ENCODE results near the gene CADM1. TPM values are rescaled to one million over a fixed set of nuclear protein-coding genes. Genes with fewer than 3 reads are reported as not detected.

The CADM1 gene
- total and polyA plus RNA-seq, 9 donors = 6.6 to 61.2 (median 17.2) TPM

DNA sequence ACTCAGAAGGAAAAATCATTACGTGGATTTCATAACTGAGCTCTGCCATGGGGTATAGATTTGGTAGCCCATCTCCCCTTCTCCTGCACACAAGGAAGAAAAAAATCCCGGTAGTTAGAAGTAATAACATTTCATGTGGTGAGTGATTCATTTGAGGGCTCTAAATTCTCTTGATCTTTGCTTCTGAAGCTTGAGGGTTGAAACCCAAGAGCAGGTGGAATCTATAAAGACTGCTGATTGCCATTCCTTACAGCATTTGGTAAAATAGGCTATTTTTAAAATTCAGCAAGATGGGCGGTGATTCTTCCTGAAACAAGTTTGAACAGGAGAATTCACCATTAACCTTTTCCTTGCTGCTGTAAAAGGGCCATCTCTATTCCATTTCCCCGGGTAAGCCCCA is 266.1 kb downstream of the CADM1 start:
- no peak for DNase-seq
- Histone ChIP-seq H3K9me3 (no peaks in the 10 kb centered on the region), H3K27me3 (no peaks in the 10 kb centered on the region), H3K4me1 (ENCODE audit: insufficient read depth) (no peaks in the 10 kb centered on the region), H3K36me3 (no peaks in the 10 kb centered on the region), H3K4me3 (no peak overlapping the region), H3K27ac (no peak overlapping the region)
- intact Hi-C loops (cut with DNase I) = no loop called here
- WGBS, 3 donors = 76 to 89% (median 82%) methylated on average over 4 of the region's 4 CpGs
- no peak for TF ChIP-seq POLR2A (IDR thresholded peaks at IDR 0.05)
- TF ChIP-seq EP300 (IDR thresholded peaks at IDR 0.05) = no peak
- TF ChIP-seq CTCF (IDR thresholded peaks at IDR 0.05) = no peak

DNA sequence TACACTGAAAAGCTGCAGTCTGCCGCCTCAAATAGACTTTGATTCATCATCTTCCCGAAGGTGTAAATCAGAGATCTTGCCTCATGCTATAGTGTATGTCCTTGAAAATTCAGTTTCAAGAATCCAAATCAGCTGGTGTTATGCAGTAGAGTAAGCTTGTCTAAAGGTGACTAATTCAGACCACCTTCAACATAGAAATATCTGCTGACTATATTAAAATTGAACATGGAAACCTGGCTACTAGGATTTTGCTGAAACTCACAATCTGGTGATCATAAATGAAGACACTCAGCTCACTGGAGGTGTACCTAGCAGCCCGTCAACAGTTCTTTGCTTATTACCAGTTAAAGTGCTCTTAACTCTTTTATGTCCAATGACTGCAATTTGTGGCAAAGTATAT is 266.6 kb downstream of the CADM1 start:
- 76 to 83% (median 80%) methylated on average over 3 of the region's 3 CpGs for WGBS, 3 donors
- Histone ChIP-seq H3K4me1 (ENCODE audit: insufficient read depth) (no peaks in the 10 kb centered on the region), H3K4me3 (no peak overlapping the region), H3K27ac (no peak overlapping the region), H3K9me3 (no peaks in the 10 kb centered on the region), H3K27me3 (no peaks in the 10 kb centered on the region), H3K36me3 (no peaks in the 10 kb centered on the region)
- DNase-seq = no peak
- TF ChIP-seq EP300 (IDR thresholded peaks at IDR 0.05) (no peak), CTCF (IDR thresholded peaks at IDR 0.05) (no peak), POLR2A (IDR thresholded peaks at IDR 0.05) (no peak)
- intact Hi-C loops (cut with DNase I) = no loop called here

DNA sequence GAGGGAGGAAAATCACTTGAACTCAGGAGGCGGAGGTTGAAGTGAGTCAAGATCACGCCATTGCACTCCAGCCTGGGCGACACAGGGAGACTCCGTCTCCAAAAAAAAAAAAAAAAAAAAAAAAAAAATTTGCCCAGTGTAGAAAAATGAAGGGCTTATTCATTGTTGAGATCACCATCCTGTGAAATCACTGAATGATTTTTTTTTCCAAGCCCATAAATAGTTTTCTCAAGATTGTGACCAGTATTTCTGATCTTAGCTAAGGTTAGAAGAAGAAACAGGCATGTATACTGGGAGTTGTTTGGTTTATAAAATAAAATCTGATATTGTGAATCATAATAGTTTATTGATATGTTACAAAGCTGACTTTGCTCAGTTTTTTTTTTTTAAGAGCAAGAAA is 269.4 kb downstream of the CADM1 start:
- Histone ChIP-seq H3K4me3 (no peak overlapping the region), H3K9me3 (no peaks in the 10 kb centered on the region), H3K27me3 (no peaks in the 10 kb centered on the region), H3K36me3 (no peaks in the 10 kb centered on the region), H3K27ac (no peak overlapping the region), H3K4me1 (ENCODE audit: insufficient read depth) (no peaks in the 10 kb centered on the region)
- intact Hi-C loops (cut with DNase I) = no loop called here
- WGBS, 3 donors = 92 to 97% (median 96%) methylated on average over 4 of the region's 4 CpGs
- no peak for TF ChIP-seq POLR2A (IDR thresholded peaks at IDR 0.05)
- TF ChIP-seq CTCF (IDR thresholded peaks at IDR 0.05) = no peak
- no peak for TF ChIP-seq EP300 (IDR thresholded peaks at IDR 0.05)
- DNase-seq = no peak

DNA sequence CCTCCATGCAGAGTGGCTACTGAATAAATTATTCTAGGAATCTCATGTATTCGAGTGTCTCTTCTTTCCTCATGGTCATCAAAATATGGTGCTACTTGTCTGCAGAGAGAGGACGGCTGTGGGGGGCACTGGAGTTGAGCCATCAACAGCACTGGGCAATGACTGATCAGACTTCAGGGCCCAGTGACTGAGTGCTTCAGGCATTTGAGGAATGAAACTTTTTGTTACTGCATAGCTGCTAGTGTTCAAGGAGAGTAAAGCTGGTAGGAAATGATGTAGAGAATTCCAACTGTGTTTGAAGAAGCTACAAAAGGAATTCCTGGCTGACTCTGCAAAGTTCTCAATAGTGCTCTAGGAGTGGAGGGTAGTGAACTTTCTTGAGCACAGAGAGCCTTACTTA is 277.7 kb downstream of the CADM1 start:
- H3K36me3 ChIP-seq = no peaks in the 10 kb centered on the region
- DNase-seq = no peak
- H3K27me3 ChIP-seq = no peaks in the 10 kb centered on the region
- TF ChIP-seq POLR2A (IDR thresholded peaks at IDR 0.05) = no peak
- no peak for TF ChIP-seq CTCF (IDR thresholded peaks at IDR 0.05)
- no peak for TF ChIP-seq EP300 (IDR thresholded peaks at IDR 0.05)
- H3K4me1 ChIP-seq (ENCODE audit: insufficient read depth) = no peaks in the 10 kb centered on the region
- H3K27ac ChIP-seq = no peak overlapping the region
- WGBS, 3 donors = 40 to 69% (median 65%) methylated on average over 2 of the region's 2 CpGs
- H3K9me3 ChIP-seq = no peaks in the 10 kb centered on the region
- no peak overlapping the region for H3K4me3 ChIP-seq
- intact Hi-C loops (cut with DNase I) = no loop called here

DNA sequence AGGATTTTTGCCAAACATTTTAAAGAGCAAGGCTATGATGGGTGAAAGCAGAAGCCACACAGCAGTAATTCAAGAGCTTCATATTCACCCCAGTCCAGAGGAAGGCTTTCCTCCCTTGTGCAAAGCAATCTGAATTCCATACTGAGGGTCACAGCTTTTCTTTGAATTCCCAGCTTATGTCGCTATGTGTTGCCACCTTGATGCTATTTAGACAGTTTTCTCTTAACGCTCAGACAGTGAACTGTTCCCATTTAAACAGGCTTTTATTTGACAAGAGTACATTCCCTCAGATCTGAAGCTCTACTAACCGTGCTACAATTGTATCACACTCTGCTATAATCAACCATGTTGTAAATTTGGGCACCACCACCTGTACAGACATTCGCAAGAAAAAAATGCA is 279.7 kb downstream of the CADM1 start:
- DNase-seq = no peak
- no peak for TF ChIP-seq EP300 (IDR thresholded peaks at IDR 0.05)
- no peak for TF ChIP-seq CTCF (IDR thresholded peaks at IDR 0.05)
- TF ChIP-seq POLR2A (IDR thresholded peaks at IDR 0.05) = no peak
- no peak overlapping the region for H3K4me3 ChIP-seq
- H3K27ac ChIP-seq = no peak overlapping the region
- WGBS, 3 donors = 18 to 42% (median 23%) methylated on average over 4 of the region's 4 CpGs
- H3K4me1 ChIP-seq (ENCODE audit: insufficient read depth) = no peaks in the 10 kb centered on the region
- H3K27me3 ChIP-seq = no peaks in the 10 kb centered on the region
- no peaks in the 10 kb centered on the region for H3K9me3 ChIP-seq
- H3K36me3 ChIP-seq = no peaks in the 10 kb centered on the region
- intact Hi-C loops (cut with DNase I) = no loop called here
